Right kidney (tissue), 1 donor: ENCODE data around the gene HYAL3.
"Not testable (repeated sequence)": the region's sequence is repeated elsewhere in the genome, so short reads cannot be mapped to it uniquely, and the experiment has no call there.

Source experiments
- DNase-seq: peaks from one replicate; pipeline ENCODE4 v3.0.0-alpha.2; 2016

HYAL3 gene

DNA sequence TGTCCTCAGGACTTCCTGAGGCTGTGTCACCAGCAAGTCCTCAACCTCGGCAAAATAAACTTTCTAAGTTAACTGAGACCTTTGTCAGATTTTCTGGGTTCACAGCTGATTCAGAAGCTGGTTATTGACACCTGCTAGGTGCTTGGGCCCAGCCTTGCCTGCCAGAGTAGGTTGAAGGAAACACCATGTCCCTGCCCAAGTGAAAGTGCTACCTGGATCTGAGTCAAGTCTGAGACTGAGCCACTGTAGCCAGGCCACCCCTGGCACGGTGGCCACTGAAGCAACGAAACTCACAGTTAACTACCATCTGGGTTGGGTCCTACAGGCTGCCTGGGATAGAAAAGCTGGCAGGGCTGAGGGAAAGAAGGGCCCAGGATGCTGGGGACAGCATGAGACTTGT, 15.1 kb upstream of the HYAL3 start:
- no peak for DNase-seq

DNA sequence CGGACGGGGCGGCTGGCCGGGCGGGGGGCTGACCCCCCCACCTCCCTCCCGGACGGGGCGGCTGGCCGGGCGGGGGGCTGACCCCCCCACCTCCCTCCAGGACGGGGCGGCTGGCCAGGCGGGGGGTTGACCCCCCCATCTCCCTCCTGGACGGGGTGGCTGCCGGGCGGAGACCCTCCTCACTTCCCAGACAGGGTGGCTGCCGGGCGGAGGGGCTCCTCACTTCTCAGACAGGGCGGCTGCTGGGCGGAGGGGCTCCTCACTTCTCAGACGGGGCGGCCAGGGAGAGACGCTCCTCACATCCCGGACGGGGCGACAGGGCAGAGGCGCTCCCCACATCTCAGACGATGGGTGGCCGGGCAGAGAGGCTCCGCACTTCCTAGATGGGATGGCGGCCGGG, 12.8 kb upstream of the HYAL3 start:
- not testable (repeated sequence) for DNase-seq

DNA sequence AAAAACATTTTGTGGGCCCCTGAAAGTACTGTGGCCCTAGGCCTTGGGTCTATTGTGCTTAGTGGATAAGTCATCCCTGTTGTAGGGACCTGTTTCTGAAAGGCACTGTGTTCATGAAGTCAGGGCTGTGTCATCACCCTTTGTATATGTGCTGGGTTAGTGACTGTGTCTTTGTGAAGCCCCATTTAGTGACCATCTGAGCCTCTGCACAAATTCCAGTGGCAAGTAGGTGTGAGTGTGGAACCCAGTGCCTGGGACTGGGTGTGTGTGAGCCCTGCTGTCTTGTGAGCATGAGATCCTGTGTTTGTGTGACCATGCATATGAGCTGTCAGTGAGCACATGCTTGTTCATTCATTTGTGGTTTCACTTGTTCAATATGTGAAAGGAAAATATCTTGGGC, 5.4 kb upstream of the HYAL3 start:
- DNase-seq = no peak

DNA sequence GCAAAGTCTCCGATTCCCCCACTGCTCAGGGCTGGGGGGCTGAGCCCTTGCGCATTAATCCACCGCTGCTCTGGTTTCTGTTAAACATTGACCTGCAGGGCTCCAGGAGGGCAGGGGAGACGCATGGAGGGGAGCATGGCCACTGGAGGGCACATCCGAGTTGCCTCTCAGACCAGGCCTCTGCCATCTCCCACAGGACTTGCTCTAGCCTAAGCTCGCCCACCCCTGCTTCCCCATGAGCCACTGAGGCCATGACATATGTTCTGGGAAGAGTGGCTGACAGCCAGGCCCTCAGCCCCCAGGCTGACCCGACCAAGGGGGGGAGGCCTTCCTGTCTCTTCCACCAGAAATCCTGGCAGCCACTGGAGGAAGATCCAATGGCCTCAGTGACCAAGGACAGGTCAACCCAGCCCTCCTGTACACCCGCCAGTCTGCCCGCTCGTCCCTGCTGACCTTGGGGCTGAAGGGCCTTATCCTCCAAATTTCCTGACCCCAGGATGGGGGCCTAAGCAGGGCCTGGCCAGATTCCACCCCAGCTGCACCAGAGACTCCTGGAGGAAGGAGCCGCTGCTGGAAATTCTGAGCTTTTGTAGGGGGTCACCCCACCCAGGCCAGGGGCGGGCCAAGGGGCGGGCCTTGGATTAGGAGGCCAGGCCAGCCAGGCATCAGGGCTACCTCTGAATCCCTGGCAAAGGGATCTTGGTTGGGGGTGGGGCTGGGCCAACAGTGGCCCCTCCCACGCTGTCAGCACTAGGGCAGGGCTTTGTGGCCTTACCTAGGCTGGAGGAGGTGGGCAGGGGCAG, 4.0 kb upstream of the HYAL3 start, which contains the start of gene HYAL1:
Gene HYAL1 (minus strand): TSS at position 562 of the 803 bp plus-strand sequence. CDS start 618 bp downstream, outside the sequence.
- peak; percentile 59 for DNase-seq

DNA sequence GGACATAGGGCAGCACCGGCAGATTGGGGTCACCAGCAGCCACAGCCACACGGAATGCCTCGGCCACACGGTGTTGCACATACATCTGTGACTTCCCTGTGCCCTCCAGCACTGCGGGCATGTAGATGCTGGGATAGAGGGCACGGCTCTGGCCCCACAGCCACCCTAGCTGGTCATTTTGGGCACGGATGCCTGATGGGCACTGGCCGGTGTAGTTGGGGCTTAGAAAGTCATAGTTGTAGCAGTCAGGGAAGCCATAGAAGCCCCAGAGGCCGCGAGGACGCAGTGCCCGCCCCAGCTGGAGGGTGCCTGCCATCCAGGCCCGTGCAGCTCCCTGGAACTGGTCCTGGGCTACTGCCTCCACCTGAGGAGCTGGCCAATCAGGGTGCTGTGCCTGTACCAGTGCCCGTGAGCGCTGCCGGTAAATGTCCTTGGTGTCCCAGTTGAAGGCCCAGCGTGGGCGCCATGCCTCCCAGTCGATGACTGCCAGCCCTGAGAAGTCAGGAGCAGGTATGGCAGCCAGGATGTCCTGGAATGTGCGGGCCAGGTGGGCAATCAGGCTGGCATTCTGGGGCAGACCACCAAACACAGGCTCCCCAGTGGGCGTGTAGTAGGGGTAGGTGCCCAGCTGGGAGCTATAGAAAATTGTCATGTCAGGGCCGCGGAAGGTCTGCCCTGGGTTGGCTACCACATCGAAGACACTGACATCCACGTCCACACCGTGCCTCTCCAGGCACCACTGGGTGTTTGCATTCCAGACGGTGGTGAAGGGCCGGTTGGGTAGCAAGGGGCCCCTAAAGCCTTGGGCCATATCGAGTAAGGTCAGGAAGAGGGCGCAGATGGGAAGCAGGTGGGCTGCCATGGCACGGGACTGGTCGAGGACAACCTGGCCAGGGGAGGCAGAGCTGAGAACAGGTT, 3.1 kb upstream of the HYAL3 start:
- DNase-seq = no peak

DNA sequence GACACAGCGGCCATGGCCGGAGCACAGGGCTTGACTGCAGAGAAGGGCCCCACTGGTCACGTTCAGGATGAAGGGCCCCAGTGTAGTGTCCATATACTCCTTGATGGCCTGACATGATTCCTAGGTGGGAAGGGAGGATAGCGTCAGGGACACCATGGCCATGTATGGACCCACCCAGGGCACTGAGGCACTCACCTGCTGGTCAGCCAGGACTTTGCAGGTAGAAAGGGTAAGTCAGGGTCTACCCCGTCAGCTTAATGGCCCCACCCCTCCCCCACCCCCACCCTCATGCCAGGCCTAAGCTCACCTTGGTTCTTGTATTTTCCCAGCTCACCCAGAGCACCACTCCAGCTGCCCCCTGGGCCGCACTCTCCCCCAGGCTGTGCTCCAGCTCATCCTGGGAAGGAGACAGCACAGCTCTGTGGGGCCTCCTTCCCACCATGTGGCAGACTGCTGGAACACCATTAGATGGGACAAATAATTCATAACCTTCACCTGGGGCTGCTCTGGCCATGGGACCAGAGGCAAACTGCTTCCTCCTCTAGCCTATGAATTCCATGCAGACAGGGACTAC, 1.6 kb upstream of the HYAL3 start:
- no peak for DNase-seq

DNA sequence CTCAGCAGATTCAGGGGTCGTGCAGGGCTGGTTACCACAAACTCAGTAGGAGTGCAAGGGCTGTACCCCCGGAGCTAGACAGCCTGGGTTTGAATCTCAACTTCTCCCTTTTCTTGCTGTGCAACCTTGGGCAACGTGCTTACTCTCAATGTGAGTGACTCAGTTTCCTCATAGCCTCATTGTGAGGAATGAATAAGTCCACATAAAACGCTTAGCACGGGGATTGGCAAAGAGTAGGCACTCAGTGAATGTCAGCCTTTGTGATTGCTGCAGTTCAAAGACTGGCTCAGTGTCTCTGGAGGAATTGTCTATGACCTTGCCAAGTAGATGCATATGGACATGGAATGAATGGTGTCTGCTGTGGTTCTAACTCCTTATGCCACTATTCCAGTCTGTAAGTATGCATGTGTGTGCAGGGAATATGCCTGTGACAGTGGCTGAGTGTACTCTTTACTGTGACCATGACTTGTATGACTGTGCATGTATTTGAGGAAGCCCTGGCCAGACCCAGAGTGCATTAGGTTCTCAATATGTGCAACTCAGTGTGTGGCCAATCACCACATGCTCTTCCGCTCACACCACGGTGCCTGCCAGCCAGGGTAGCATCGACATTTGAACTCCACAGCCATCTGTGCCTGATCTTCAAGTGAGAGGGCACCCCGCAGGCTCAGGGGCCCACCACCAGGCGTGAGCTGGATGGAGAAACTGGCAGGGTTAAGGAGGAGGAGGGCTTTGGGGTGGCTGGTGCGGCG, 900 bp upstream of the HYAL3 start:
- DNase-seq = no peak

DNA sequence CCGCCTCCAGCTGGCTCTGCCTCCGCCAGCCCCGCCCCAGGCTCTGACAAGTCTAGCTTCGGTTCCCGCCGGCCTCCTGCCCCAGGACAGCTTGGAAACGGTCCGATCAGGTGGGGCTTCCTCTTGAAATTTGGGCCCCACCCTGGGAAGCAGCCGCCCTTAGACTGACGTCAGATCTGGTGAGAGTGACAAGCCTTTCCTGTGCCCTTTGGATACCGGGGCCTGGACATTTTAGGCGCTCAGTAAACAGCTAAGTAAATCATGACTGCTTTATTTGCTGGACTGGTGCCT, 378 bp upstream of the HYAL3 start:
- DNase-seq = no peak

DNA sequence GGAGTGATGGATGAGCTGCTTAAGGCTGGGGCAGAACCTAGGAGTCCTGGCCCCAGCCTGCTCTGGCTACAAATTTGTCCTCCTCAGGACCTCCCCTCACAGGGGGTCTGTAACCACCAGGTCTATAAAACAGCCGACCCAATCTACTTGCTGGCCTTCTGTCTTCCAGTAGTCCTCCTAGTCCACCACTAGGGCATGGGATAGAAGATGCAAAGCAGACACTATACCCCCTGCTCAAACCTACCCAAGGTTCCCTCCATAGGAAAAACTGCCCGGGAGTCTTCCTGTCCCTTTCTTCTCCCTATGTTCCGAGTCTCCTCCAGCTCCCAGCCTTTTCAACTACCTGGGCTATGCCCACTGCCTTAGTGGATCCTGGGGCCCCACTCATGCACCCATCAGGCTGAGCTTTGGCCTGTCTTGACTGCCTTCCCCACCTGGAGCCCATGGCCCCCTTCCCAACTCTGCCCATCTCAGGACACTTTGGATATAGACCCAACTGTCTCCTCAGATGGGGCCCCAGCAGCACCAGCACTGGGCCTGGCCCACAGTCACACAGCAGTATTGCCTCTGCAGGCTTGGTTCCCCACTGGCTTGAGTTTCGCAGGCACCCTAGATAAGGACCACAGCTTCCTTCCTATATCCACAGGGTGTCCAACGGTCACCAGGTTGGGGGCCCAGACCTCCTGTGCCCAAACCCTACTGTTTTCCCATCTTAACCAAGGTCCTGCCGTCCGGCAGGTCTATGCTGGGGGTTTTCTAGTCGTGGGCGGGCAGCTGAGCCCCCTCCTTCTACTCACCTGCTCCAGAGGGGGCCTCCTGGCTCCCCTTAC, 1.1 kb downstream of the HYAL3 start:
- no peak for DNase-seq

DNA sequence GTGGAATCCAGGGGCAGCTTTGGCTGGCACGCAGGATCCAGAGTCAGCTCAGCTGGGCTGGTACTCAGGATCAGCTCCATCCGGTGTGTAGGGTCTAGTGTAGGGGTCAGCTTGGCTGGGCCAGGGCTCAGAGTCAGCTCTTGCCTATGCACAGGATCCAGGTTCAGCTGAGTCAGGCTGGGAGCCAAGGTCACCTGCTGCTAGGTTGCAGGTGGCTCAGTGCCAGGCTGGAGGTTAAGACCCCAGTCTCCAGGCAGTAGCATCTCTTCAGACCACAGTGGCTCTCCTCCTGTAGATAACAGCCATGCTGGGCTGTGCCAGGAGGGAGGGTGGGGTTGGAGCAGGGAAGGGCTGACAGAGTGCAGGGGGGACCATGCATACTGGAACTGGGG, 1.8 kb downstream of the HYAL3 start:
- DNase-seq = no peak

DNA sequence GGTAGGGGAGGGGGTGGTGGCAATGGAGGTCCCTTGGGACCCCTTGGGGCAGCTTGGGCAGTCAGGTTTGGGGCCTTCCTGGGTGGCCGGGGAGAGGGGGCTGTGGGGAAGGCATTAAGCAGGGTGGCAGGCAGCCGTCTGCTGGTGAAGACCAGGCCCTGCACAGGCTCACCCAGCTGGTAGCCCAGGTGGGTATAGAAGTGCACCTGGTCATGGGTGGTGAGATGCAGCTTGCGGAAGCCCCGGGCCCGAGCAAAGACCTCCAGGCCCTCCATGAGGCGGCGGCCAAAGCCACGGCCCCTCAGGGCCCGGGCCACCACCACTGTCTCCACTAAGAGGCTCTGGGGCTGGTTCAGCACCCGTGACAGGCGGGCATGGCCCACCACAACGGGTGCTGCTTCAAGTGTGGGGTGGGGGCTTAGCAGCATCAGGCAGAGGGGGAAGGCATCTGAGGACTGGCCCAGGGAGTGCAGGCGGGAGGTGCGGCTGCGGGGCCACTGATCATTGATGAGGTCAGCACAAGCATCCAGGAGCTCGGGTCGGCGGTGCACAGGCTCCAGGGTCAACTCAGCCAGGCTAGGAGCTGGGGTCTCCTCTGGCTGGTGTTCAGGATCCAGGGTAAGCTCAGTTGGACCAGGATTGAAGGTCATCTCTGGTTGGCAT, 2.4 kb downstream of the HYAL3 start:
- no peak for DNase-seq

DNA sequence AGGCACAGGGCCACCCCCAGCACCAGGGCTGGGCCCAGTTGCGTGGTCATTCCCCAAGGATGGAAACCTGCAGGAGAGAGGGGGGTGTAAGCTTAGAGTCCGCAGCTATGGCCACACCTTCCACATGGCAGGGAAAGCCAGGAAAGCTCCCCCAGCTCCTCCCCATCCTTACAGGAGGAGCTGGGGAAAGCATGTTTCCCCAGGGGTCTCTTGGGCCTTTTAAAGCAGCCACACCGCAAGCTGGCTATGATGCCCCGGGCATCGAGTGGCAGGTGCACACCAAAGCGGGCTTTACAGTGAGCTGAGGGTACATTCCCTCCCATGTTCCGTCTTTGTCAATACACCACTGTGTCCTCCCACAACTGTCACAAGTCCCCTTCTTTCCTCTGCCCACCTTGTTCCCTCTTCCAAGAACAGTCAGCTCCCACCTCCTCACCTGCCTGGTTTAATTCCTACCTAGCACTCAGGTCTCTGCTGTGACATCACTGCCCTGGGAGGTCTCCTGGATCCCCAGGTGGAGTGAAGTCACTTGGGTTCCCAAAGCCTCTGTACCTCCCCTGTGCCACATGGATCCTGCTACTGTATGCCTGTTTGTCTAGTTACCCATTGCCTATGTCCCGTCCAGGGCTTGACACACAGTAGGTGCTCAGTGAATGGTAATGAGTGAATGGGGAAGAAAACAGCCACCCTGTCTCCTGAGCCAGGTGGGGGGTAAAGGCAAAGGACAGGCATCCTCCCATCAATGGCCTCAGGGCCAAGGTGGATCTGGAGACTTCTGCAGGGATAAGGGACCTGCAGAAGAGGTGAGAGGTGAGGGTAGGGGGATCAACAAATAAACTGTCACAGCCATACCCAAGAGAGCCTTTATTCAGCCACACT, 3.4 kb downstream of the HYAL3 start:
- DNase-seq = no peak

DNA sequence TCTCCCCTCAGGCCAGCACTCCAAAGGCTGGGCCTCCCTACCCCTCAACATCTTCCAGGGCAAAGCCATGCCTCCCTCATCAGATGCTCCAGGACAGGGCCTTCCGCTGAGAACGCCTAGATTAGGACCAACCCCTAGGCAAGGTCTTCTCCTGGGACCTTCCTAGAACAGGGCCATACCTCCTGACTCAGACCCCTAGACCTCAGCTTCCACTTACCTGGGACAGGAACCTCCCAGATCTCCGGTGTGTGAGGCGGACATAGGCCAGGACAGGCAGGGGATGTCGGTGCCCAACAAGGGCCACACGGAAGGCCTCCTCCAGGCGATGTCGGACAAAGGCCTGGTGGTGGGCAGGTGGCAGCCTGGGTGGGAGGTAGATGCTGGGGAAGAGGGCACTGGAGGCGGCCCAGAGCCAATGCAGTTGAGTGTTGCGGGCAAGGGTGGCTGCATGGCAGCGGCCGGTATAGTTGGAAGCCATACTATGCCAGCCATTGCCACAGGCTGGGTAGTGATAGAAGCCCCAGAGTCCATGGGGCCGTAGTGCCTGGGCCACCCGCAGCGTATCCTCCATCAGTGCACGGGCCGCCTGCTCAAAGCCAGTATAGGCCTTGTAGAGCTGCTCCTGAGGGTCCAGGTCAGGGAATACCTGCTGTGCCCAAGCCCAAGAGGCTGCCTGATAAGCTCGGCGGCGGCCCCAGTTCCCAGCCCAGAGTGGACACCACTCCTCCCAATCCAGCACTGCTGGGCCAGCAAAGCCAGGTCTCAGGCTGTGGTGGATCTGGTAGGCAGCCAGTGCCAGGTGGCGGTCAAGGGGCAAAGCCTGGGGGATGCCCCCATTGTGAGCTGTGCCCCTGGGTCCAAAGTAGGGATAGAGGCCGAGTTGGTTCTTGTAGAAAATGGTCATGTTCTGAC, 4.5 kb downstream of the HYAL3 start:
- DNase-seq = no peak

DNA sequence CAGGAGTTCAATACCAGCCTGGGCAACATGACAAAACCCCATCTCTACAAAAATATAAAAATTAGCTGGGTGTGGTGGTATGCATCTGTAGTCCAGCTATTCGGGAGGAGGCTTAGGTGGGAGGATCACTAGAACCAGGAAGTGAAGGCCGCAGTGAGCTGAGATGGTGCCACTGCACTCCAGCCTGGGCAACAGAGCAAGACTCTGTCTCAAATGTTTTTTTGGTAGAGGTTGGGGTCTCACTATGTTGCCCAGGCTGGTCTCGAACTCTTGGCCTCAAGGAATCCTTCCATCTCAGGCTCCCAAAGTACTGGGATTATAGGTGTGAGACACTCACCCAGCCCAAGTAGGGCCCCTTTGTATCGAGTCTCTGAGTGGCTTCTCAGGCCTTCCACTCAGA, 5.1 kb downstream of the HYAL3 start:
- no peak for DNase-seq

DNA sequence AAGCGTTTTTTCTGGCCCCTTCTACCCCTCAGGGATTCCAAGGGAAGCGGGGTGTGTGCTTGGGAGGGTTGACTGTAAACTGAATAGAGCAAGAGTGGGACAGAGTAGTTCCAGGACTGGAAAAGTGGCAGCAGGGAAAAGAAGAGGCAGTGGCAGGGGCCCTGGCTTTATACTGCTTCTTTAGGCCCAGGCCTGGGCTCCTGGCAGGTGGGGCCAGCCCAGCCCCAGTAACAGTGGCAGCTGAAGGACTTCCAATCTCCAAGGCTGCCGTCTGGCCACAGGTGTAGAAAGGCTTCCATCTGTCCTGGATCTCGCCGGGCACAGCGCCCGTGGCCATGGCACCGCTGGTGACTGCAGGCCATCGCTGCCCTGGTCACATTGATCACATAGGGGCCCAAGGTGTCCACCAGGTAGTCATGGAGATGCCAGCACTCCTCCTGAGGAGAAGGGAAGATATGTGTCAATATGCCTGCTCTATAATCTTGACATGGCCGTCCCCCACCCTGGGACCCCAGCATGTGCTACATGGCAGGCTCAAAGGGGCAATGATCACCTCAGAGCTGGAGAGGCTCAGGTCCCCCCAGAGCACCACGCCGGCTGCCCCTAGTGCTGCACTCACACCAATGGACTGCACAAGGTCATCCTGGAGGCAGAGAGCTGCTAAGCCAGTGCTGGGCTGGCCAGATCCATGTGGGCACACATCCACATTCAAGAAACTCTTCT, 6.0 kb downstream of the HYAL3 start:
- no peak for DNase-seq

DNA sequence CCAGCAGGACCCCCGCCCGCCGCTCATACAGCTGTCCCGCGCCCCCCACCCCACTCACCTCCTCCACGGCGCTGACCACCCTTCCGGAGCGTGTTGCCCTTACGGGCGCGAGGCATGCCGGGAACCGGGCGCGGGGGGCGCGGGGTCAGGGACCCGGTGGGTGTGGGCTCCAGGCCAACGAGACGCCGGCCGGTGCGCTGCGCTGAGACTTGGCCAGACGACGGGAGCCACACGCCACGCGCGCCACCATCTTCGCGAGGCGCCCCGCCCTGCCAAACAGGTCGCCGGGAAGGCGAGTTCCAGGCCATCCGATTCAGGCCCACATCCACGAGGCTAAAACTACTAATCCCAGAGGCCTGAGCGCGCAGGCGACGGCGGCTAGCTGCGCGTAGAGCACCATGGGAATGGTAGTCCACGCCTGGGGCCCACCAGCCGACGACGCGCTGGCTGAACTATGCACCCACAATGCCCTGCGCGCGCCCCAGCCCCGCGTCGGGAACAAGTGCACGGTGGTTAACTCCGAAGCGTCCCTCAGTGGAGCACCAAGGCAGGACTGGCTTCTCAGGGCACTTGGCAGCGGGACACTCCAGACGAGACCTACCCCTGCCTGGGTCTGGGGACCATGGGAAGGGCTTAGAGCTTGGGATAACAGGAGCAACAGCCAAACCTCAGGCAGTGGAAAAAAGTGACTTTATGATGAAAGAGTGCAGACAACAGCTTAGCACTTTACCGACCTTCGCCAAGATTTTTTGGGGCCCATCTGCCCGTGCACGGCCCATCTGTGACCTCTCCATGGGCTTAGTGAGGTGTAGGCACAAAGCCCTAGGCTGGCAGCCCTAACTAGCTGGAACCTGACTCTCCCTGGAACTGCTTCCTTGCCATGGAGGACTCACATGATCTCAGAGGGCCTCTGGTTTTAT, 6.8 kb downstream of the HYAL3 start, which contains the start of gene IFRD2:
Gene IFRD2 (minus strand): TSS at position 271 of the 920 bp plus-strand sequence. CDS start 155 bp downstream, at position 116.
- DNase-seq = peak; percentile 74

DNA sequence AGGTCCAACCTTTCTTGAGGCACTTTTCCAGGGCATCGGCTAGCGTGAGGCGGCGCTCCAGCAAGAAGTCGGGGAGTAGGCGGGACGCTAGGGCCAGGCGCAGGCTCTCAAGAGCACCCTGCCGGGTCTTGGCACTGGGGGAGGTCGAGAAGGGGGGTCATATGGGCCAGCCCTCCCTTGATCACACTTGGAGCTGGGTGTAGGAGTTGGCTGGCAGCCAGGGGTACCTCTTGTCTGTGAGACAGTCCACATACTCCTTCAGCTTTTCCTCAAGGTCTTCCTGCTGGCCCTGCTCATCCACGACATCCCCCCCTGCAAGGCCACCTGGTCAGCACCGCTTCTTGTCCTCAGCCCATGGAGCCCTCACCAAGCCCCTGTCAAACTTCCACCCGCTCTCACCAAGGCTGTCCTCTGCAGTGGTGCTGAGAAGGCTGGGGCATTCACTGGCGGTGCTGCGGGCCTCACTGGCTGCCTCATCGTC, 9.0 kb downstream of the HYAL3 start:
- DNase-seq = no peak
